Activated effector memory CD4-positive, alpha-beta T cell treated with Interleukin-2 at 50 U/mL for 16 hours (primary cell): ENCODE data around the gene GUK1.

Source experiments
- DNase-seq: peaks from one replicate; pipeline ENCODE4 v3.0.0-alpha.2; 2020

The GUK1 gene

GRCh38 chr1:228139931-228140723 lies at the start of gene GUK1:
GUK1 (plus strand) TSS chr1:228140279; CDS start chr1:228140303, 24 bp downstream.
- peak; percentile 100 for DNase-seq

- no peak for DNase-seq
These were observed 49.4 kb upstream of the GUK1 start for GRCh38 chr1:228090613-228091081.

GRCh38 chr1:228091084-228091483 lies 49.0 kb upstream of the GUK1 start:
- no peak for DNase-seq

GRCh38 chr1:228092342-228093049 lies 47.6 kb upstream of the GUK1 start:
- DNase-seq: no peak

- no peak for DNase-seq
These were observed 46.8 kb upstream of the GUK1 start for GRCh38 chr1:228093050-228093906.

- no peak for DNase-seq
These were observed 45.6 kb upstream of the GUK1 start for GRCh38 chr1:228094432-228095016.

- DNase-seq: no peak
These were observed 44.9 kb upstream of the GUK1 start for GRCh38 chr1:228095161-228095560.

GRCh38 chr1:228095938-228096337 lies 44.1 kb upstream of the GUK1 start:
- no peak for DNase-seq

GRCh38 chr1:228096416-228097332 lies 43.4 kb upstream of the GUK1 start:
- DNase-seq: no peak

GRCh38 chr1:228097333-228098081 lies 42.6 kb upstream of the GUK1 start:
- DNase-seq: no peak

- DNase-seq: no peak
These were observed 41.7 kb upstream of the GUK1 start for GRCh38 chr1:228098323-228098931.

- DNase-seq: no peak
These were observed 40.7 kb upstream of the GUK1 start for GRCh38 chr1:228099331-228099732.

- DNase-seq: no peak
These were observed 39.1 kb upstream of the GUK1 start for GRCh38 chr1:228100822-228101613.

- no peak for DNase-seq
These were observed 38.5 kb upstream of the GUK1 start for GRCh38 chr1:228101614-228101993.

GRCh38 chr1:228101994-228102790 lies 37.9 kb upstream of the GUK1 start:
- DNase-seq: peak; percentile 44

GRCh38 chr1:228102791-228103620 lies 37.1 kb upstream of the GUK1 start, which contains the start of gene C1orf35:
C1orf35 (minus strand) TSS chr1:228103325; CDS start chr1:228103227, 98 bp downstream.
- peak; percentile 91 for DNase-seq

GRCh38 chr1:228104526-228105269 lies 35.4 kb upstream of the GUK1 start:
- DNase-seq: no peak
